ENCODE data around the gene RAI2. TPM values are rescaled to one million over a fixed set of nuclear protein-coding genes. Genes with fewer than 3 reads are reported as not detected.

RAI2 gene
- total and polyA plus RNA-seq, 2 experiments from 2014 or later = 0.83 to 0.99 TPM

GRCh38 chrX:17833954-17834353, 27.1 kb downstream of the RAI2 start:
- peaks cover 3% of the 10 kb centered on the region; the same call in 1 of the 2 replicates for H3K4me1 ChIP-seq (ENCODE audit: insufficient read depth)
- Mint-ChIP-seq H3K27ac (no peak overlapping the region), H3K9me3 (no peaks in the 10 kb centered on the region), H3K4me3 (no peak overlapping the region), H3K4me1 (peaks cover 19% of the 10 kb centered on the region), H3K27me3 (ENCODE audit: insufficient read depth, low read depth, poor library complexity) (peaks cover 9% of the 10 kb centered on the region), H3K36me3 (ENCODE audit: low read depth) (no peaks in the 10 kb centered on the region)
- no peak overlapping the region for H3K4me3 ChIP-seq
- no peaks in the 10 kb centered on the region for H3K36me3 ChIP-seq (ENCODE audit: insufficient read depth)
- H3K4me2 ChIP-seq = no peak overlapping the region
- no peak for TF ChIP-seq EZH2 (IDR thresholded peaks at IDR 0.05; ENCODE audit: low read depth, unreplicated experiment)
- H4K20me1 ChIP-seq (replicated peaks; ENCODE audit: insufficient read depth) = no peaks in the 10 kb centered on the region
- no peaks in the 10 kb centered on the region for H3F3A ChIP-seq (replicated peaks; ENCODE audit: low read depth)
- H3K27me3 ChIP-seq (ENCODE audit: insufficient read depth) = no peaks in the 10 kb centered on the region
- no peaks in the 10 kb centered on the region for H3K9me2 ChIP-seq (ENCODE audit: insufficient read depth)
- DNase-seq (ENCODE audit: low spot score) (no peak), ATAC-seq (no peak)
- no peak overlapping the region for H2AFZ ChIP-seq
- H3K79me2 ChIP-seq (replicated peaks; ENCODE audit: insufficient read depth) = no peaks in the 10 kb centered on the region
- no peak overlapping the region for H3K27ac ChIP-seq (ENCODE audit: low read depth)

DNA sequence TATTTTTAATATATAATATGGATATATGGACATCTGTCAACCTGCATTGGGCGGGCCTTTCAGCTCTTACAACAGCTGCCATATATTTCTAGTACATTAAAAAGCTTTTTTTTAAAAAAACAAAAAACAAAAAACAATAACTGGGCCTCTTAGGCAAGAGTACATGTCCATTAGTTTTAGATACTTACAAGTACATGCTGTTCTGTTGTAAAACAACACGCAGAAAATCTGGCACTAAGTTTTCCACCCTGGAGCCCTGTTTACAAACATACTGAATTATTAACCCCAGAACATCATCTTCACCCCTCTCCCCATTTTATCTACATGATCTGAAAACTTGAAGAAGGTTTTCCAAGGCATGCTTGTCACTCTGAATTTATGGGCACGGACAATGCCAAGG, 29.8 kb downstream of the RAI2 start:
- DNase-seq (ENCODE audit: low spot score) (no peak), ATAC-seq (no peak)
- Histone ChIP-seq H3K4me1 (ENCODE audit: insufficient read depth) (peaks cover 3% of the 10 kb centered on the region; the same call in 1 of the 2 replicates), H3K27ac (ENCODE audit: low read depth) (no peak overlapping the region), H3K27me3 (ENCODE audit: insufficient read depth) (no peaks in the 10 kb centered on the region), H3K36me3 (ENCODE audit: insufficient read depth) (no peaks in the 10 kb centered on the region), H3K4me2 (no peak overlapping the region), H4K20me1 (replicated peaks; ENCODE audit: insufficient read depth) (no peaks in the 10 kb centered on the region), H3F3A (replicated peaks; ENCODE audit: low read depth) (no peaks in the 10 kb centered on the region), H2AFZ (no peak overlapping the region), H3K79me2 (replicated peaks; ENCODE audit: insufficient read depth) (no peaks in the 10 kb centered on the region), H3K4me3 (no peak overlapping the region), H3K9me2 (ENCODE audit: insufficient read depth) (no peaks in the 10 kb centered on the region)
- peaks cover under 1% of the 10 kb centered on the region; the same call in 1 of the 3 replicates for H3K9me3 Mint-ChIP-seq
- H3K27me3 Mint-ChIP-seq (ENCODE audit: insufficient read depth, low read depth, poor library complexity) = peaks cover 7% of the 10 kb centered on the region
- H3K4me1 Mint-ChIP-seq = peaks cover 19% of the 10 kb centered on the region
- no peak overlapping the region for H3K27ac Mint-ChIP-seq
- no peak overlapping the region for H3K4me3 Mint-ChIP-seq
- H3K36me3 Mint-ChIP-seq (ENCODE audit: low read depth) = no peaks in the 10 kb centered on the region
- TF ChIP-seq NANOG (IDR thresholded peaks at IDR 0.05; ENCODE audit: borderline replicate concordance) (no peak), ZNF331 (CRISPR knock-in tag; IDR thresholded peaks at IDR 0.05; ENCODE audit: low read depth) (no peak), ZNF462 (CRISPR knock-in tag; IDR thresholded peaks at IDR 0.05) (no peak), ETS1 (IDR thresholded peaks at IDR 0.05) (no peak), POLR2AphosphoS5 (IDR thresholded peaks at IDR 0.05; ENCODE audit: low read depth) (no peak), CTCF (conservative IDR thresholded peaks at IDR 0.05; ENCODE audit: low read depth in 2 of 2) (no peak), ZNF114 (CRISPR knock-in tag; IDR thresholded peaks at IDR 0.05) (no peak), JUNB (IDR thresholded peaks at IDR 0.05; ENCODE audit: unreplicated experiment) (no peak), STAT1 (IDR thresholded peaks at IDR 0.05; ENCODE audit: unreplicated experiment) (no peak), CREB1 (CRISPR knock-in tag; IDR thresholded peaks at IDR 0.05; ENCODE audit: low read depth) (no peak)
